ENCODE measurements around the gene PRODH2. TPM values are rescaled to one million over a fixed set of nuclear protein-coding genes. Genes with fewer than 3 reads are reported as not detected.

PRODH2 gene
- total and polyA plus RNA-seq, 2 donors: 0.19 to 0.23 TPM

GRCh38 chr19:35750167-35750566 is 62.5 kb downstream of the PRODH2 start:
- 98% methylated on average over 5 of the region's 5 CpGs for WGBS
- Histone ChIP-seq H3K27ac (ENCODE audit: low read depth in 1 of 2, low read length in 1 of 2) (no peak overlapping the region), H3K4me1 (ENCODE audit: control insufficient read depth in 2 of 2, insufficient read depth in 2 of 2, low read length in 2 of 2) (peaks cover 12 to 26% of the 10 kb centered on the region in 2 donors), H3K9me3 (ENCODE audit: control insufficient read depth in 2 of 2, insufficient read depth in 1 of 2, low read length in 1 of 2) (no peaks in the 10 kb centered on the region), H3K27me3 (ENCODE audit: control insufficient read depth in 2 of 2, insufficient read depth in 1 of 2, low read length in 1 of 2) (peaks cover 0 to 5% of the 10 kb centered on the region in 2 donors), H3K4me3 (ENCODE audit: low read length in 2 of 2) (no peak overlapping the region), H3K36me3 (ENCODE audit: control insufficient read depth in 2 of 2, insufficient read depth in 2 of 2, low read length in 1 of 2) (peaks cover 8 to 24% of the 10 kb centered on the region in 2 donors)
- no peak for DNase-seq (ENCODE audit: low read depth in 6 of 9, low spot score in 9 of 9)

Other genes with a start within 250 kb of the PRODH2 start
- gene ATP4A, start 249.2 kb downstream of the PRODH2 start, total RNA-seq: 0.42 TPM
- 1.1 TPM for gene ATP4A, start 249.2 kb downstream of the PRODH2 start, polyA plus RNA-seq
- not detected for gene PMIS2, start 226.7 kb downstream of the PRODH2 start, total RNA-seq
- gene PMIS2, start 226.7 kb downstream of the PRODH2 start, polyA plus RNA-seq: not detected
- 11.8 TPM for gene HAUS5, start 200.1 kb downstream of the PRODH2 start, total RNA-seq
- gene HAUS5, start 200.1 kb downstream of the PRODH2 start, polyA plus RNA-seq: 22.8 TPM
- 51.8 TPM for gene RBM42, start 183.8 kb downstream of the PRODH2 start, total RNA-seq
- 57.1 TPM for gene RBM42, start 183.8 kb downstream of the PRODH2 start, polyA plus RNA-seq
- gene ETV2, start 171.1 kb downstream of the PRODH2 start, total RNA-seq: 0.76 TPM
- gene ETV2, start 171.1 kb downstream of the PRODH2 start, polyA plus RNA-seq: 1.5 TPM
- 636 TPM for gene COX6B1, start 164.5 kb downstream of the PRODH2 start, total RNA-seq
- 656 TPM for gene COX6B1, start 164.5 kb downstream of the PRODH2 start, polyA plus RNA-seq
- gene UPK1A, start 146.3 kb downstream of the PRODH2 start, total RNA-seq: not detected
- 0.94 TPM for gene UPK1A, start 146.3 kb downstream of the PRODH2 start, polyA plus RNA-seq
- 0.09 TPM for gene ZBTB32, start 108.3 kb downstream of the PRODH2 start, total RNA-seq
- gene ZBTB32, start 108.3 kb downstream of the PRODH2 start, polyA plus RNA-seq: 2.0 TPM
- 5.2 TPM for gene KMT2B, start 94.8 kb downstream of the PRODH2 start, total RNA-seq
- 39.0 TPM for gene KMT2B, start 94.8 kb downstream of the PRODH2 start, polyA plus RNA-seq
- 12.2 TPM for gene IGFLR1, start 70.4 kb downstream of the PRODH2 start, total RNA-seq
- gene IGFLR1, start 70.4 kb downstream of the PRODH2 start, polyA plus RNA-seq: 67.8 TPM
- 19.8 TPM for gene U2AF1L4, start 67.4 kb downstream of the PRODH2 start, total RNA-seq
- 45.0 TPM for gene U2AF1L4, start 67.4 kb downstream of the PRODH2 start, polyA plus RNA-seq
- 65.1 TPM for gene PSENEN, start 67.2 kb downstream of the PRODH2 start, total RNA-seq
- gene PSENEN, start 67.2 kb downstream of the PRODH2 start, polyA plus RNA-seq: 104 TPM
- 7.6 TPM for gene LIN37, start 64.3 kb downstream of the PRODH2 start, total RNA-seq
- 24.2 TPM for gene LIN37, start 64.3 kb downstream of the PRODH2 start, polyA plus RNA-seq
- gene HSPB6, start 55.8 kb downstream of the PRODH2 start, total RNA-seq: 0.28 TPM
- 18.9 TPM for gene HSPB6, start 55.8 kb downstream of the PRODH2 start, polyA plus RNA-seq
- 2.0 TPM for gene PROSER3, start 54.7 kb downstream of the PRODH2 start, total RNA-seq
- 10.0 TPM for gene PROSER3, start 54.7 kb downstream of the PRODH2 start, polyA plus RNA-seq
- gene ARHGAP33, start 37.3 kb downstream of the PRODH2 start, total RNA-seq: 1.5 TPM
- gene ARHGAP33, start 37.3 kb downstream of the PRODH2 start, polyA plus RNA-seq: 18.6 TPM
- gene NPHS1, start 39.7 kb upstream of the PRODH2 start, total RNA-seq: 2.4 TPM
- 0.34 TPM for gene NPHS1, start 39.7 kb upstream of the PRODH2 start, polyA plus RNA-seq
- 2.2 TPM for gene KIRREL2, start 44.1 kb upstream of the PRODH2 start, total RNA-seq
- 0.75 TPM for gene KIRREL2, start 44.1 kb upstream of the PRODH2 start, polyA plus RNA-seq
- gene APLP1, start 55.7 kb upstream of the PRODH2 start, total RNA-seq: 2.5 TPM
- 3.3 TPM for gene APLP1, start 55.7 kb upstream of the PRODH2 start, polyA plus RNA-seq
- 12.0 TPM for gene NFKBID, start 87.7 kb upstream of the PRODH2 start, total RNA-seq
- gene NFKBID, start 87.7 kb upstream of the PRODH2 start, polyA plus RNA-seq: 29.8 TPM
- gene HCST, start 89.7 kb upstream of the PRODH2 start, total RNA-seq: 50.7 TPM
- gene HCST, start 89.7 kb upstream of the PRODH2 start, polyA plus RNA-seq: 158 TPM
- gene TYROBP, start 95.5 kb upstream of the PRODH2 start, total RNA-seq: 52.6 TPM
- 162 TPM for gene TYROBP, start 95.5 kb upstream of the PRODH2 start, polyA plus RNA-seq
- 0.47 TPM for gene LRFN3, start 123.5 kb upstream of the PRODH2 start, total RNA-seq
- gene LRFN3, start 123.5 kb upstream of the PRODH2 start, polyA plus RNA-seq: 1.6 TPM
- gene SDHAF1, start 182.3 kb upstream of the PRODH2 start, total RNA-seq: 28.8 TPM
- gene SDHAF1, start 182.3 kb upstream of the PRODH2 start, polyA plus RNA-seq: 27.2 TPM
- 3.1 TPM for gene SYNE4, start 196.0 kb upstream of the PRODH2 start, total RNA-seq
- 5.8 TPM for gene SYNE4, start 196.0 kb upstream of the PRODH2 start, polyA plus RNA-seq
- gene ALKBH6, start 201.4 kb upstream of the PRODH2 start, total RNA-seq: 14.1 TPM
- 33.9 TPM for gene ALKBH6, start 201.4 kb upstream of the PRODH2 start, polyA plus RNA-seq
- gene CLIP3, start 220.0 kb upstream of the PRODH2 start, total RNA-seq: 3.6 TPM
- gene CLIP3, start 220.0 kb upstream of the PRODH2 start, polyA plus RNA-seq: 6.7 TPM
- 5.4 TPM for gene THAP8, start 241.4 kb upstream of the PRODH2 start, total RNA-seq
- gene THAP8, start 241.4 kb upstream of the PRODH2 start, polyA plus RNA-seq: 5.7 TPM
- gene WDR62, start 242.1 kb upstream of the PRODH2 start, total RNA-seq: 4.6 TPM
- gene WDR62, start 242.1 kb upstream of the PRODH2 start, polyA plus RNA-seq: 2.4 TPM

Data from thymus (tissue), 11 donors.